Loucy (cell line): ENCODE results near the gene COL21A1.

Source experiments
- CTCF ChIP-seq: fragments of 200-600 bp; sonication (generic); conservative IDR thresholded peaks from 2 replicates; pipeline ENCODE4 v1.5.1; 2014; ENCODE audit warnings: mild to moderate bottlenecking, antibody characterized with exemption, low read length
- EZH2phosphoT487 ChIP-seq: fragments of 200-600 bp; IDR thresholded peaks from 2 replicates; pipeline ENCODE4 v1.6.1; 2018; ENCODE audit warnings: antibody characterized with exemption, mild to moderate bottlenecking, moderate library complexity, borderline replicate concordance

- TF ChIP-seq CTCF (no peak), EZH2phosphoT487 (no peak)
These were observed 156.1 kb downstream of the COL21A1 start for GRCh38 chr6:56091159-56091869.
